ENCODE results near the gene JAML. TPM values are rescaled to one million over a fixed set of nuclear protein-coding genes. Genes with fewer than 3 reads are reported as not detected.

Gene JAML
- total RNA-seq, 1 donor from 2014 or later = 0.09 TPM

GRCh38 chr11:118263695-118264568 lies 39.1 kb upstream of the JAML start, which contains the start of gene MPZL2:
MPZL2 (minus strand) TSS chr11:118264297; CDS start chr11:118264153, 144 bp downstream.
- Mint-ChIP-seq H3K36me3 (no peaks in the 10 kb centered on the region), H3K27ac (no peak within 1 kb of the TSS), H3K9me3 (no peaks in the 10 kb centered on the region), H3K27me3 (ENCODE audit: insufficient read depth, low read depth) (peaks cover 8% of the 10 kb centered on the region), H3K4me1 (peaks cover 23% of the 10 kb centered on the region), H3K4me3 (no peak within 1 kb of the TSS)
- Histone ChIP-seq H3K79me2 (ENCODE audit: low read depth) (no peaks in the 10 kb centered on the region), H3K4me1 (peaks cover 23% of the 10 kb centered on the region), H2AFZ (replicated peaks) (peak within 1 kb of the TSS; percentile 84), H4K20me1 (ENCODE audit: low read depth) (no peaks in the 10 kb centered on the region), H3K27ac (no peak within 1 kb of the TSS), H3F3A (ENCODE audit: low read depth) (peaks cover 19% of the 10 kb centered on the region), H3K9ac (no peak within 1 kb of the TSS), H3K4me2 (peak within 1 kb of the TSS; percentile 72), H3K27me3 (peaks cover 90% of the 10 kb centered on the region), H3K36me3 (no peaks in the 10 kb centered on the region), H3K4me3 (peak within 1 kb of the TSS; percentile 22), H3K9me3 (ENCODE audit: low read depth) (no peaks in the 10 kb centered on the region)
- peak; percentile 55 for TF ChIP-seq EZH2 (IDR thresholded peaks at IDR 0.05)
- no peak for TF ChIP-seq EZH2phosphoT487 (IDR thresholded peaks at IDR 0.05)
- DNase-seq (ENCODE audit: low spot score) = peak; percentile 63

GRCh38 chr11:118263112-118263511 lies 38.3 kb upstream of the JAML start:
- H3K4me3 ChIP-seq = no peak overlapping the region
- peaks cover 82% of the 10 kb centered on the region for H3K27me3 ChIP-seq
- Mint-ChIP-seq H3K27ac (no peak overlapping the region), H3K4me3 (no peak overlapping the region), H3K36me3 (no peaks in the 10 kb centered on the region), H3K4me1 (peaks cover 23% of the 10 kb centered on the region), H3K27me3 (ENCODE audit: insufficient read depth, low read depth) (peaks cover 8% of the 10 kb centered on the region), H3K9me3 (no peaks in the 10 kb centered on the region)
- peaks cover 23% of the 10 kb centered on the region for H3K4me1 ChIP-seq
- H3F3A ChIP-seq (ENCODE audit: low read depth) = peaks cover 19% of the 10 kb centered on the region
- H3K4me2 ChIP-seq = peak overlapping the region; percentile 72
- H3K36me3 ChIP-seq = no peaks in the 10 kb centered on the region
- no peaks in the 10 kb centered on the region for H3K79me2 ChIP-seq (ENCODE audit: low read depth)
- H2AFZ ChIP-seq (replicated peaks) = no peak overlapping the region
- DNase-seq (ENCODE audit: low spot score) = no peak
- TF ChIP-seq EZH2 (IDR thresholded peaks at IDR 0.05) (no peak), CTCF (IDR thresholded peaks at IDR 0.05) (no peak), EZH2phosphoT487 (IDR thresholded peaks at IDR 0.05) (no peak)
- no peak overlapping the region for H3K27ac ChIP-seq
- no peak overlapping the region for H3K9ac ChIP-seq
- H3K9me3 ChIP-seq (ENCODE audit: low read depth) = no peaks in the 10 kb centered on the region
- no peaks in the 10 kb centered on the region for H4K20me1 ChIP-seq (ENCODE audit: low read depth)

GRCh38 chr11:118260353-118260752 lies 35.5 kb upstream of the JAML start:
- Histone ChIP-seq H3F3A (ENCODE audit: low read depth) (peaks cover 17% of the 10 kb centered on the region), H3K4me3 (no peak overlapping the region), H4K20me1 (ENCODE audit: low read depth) (no peaks in the 10 kb centered on the region), H3K27me3 (peaks cover 79% of the 10 kb centered on the region), H3K4me2 (no peak overlapping the region), H3K4me1 (peaks cover 19% of the 10 kb centered on the region), H3K9me3 (ENCODE audit: low read depth) (no peaks in the 10 kb centered on the region), H3K9ac (no peak overlapping the region), H3K79me2 (ENCODE audit: low read depth) (no peaks in the 10 kb centered on the region), H2AFZ (replicated peaks) (no peak overlapping the region), H3K27ac (no peak overlapping the region), H3K36me3 (no peaks in the 10 kb centered on the region)
- H3K27ac Mint-ChIP-seq = no peak overlapping the region
- DNase-seq (ENCODE audit: low spot score) = no peak
- TF ChIP-seq EZH2phosphoT487 (IDR thresholded peaks at IDR 0.05) (no peak), CTCF (IDR thresholded peaks at IDR 0.05) (no peak), EZH2 (IDR thresholded peaks at IDR 0.05) (no peak)
- H3K4me1 Mint-ChIP-seq = peaks cover 17% of the 10 kb centered on the region
- no peaks in the 10 kb centered on the region for H3K9me3 Mint-ChIP-seq
- H3K27me3 Mint-ChIP-seq (ENCODE audit: insufficient read depth, low read depth) = peaks cover 8% of the 10 kb centered on the region
- H3K36me3 Mint-ChIP-seq = no peaks in the 10 kb centered on the region
- H3K4me3 Mint-ChIP-seq = no peak overlapping the region

GRCh38 chr11:118259138-118259537 lies 34.3 kb upstream of the JAML start:
- H4K20me1 ChIP-seq (ENCODE audit: low read depth) = no peaks in the 10 kb centered on the region
- no peak overlapping the region for H3K4me2 ChIP-seq
- H2AFZ ChIP-seq (replicated peaks) = no peak overlapping the region
- peaks cover 5% of the 10 kb centered on the region for H3F3A ChIP-seq (ENCODE audit: low read depth)
- no peak overlapping the region for H3K4me3 ChIP-seq
- no peak overlapping the region for H3K27ac ChIP-seq
- H3K27ac Mint-ChIP-seq = no peak overlapping the region
- peaks cover 7% of the 10 kb centered on the region for H3K4me1 ChIP-seq
- H3K9me3 ChIP-seq (ENCODE audit: low read depth) = no peaks in the 10 kb centered on the region
- no peaks in the 10 kb centered on the region for H3K79me2 ChIP-seq (ENCODE audit: low read depth)
- no peaks in the 10 kb centered on the region for H3K36me3 ChIP-seq
- TF ChIP-seq EZH2phosphoT487 (IDR thresholded peaks at IDR 0.05) = no peak
- no peak for TF ChIP-seq EZH2 (IDR thresholded peaks at IDR 0.05)
- no peak for TF ChIP-seq CTCF (IDR thresholded peaks at IDR 0.05)
- no peaks in the 10 kb centered on the region for H3K9me3 Mint-ChIP-seq
- peaks cover 4% of the 10 kb centered on the region for H3K27me3 Mint-ChIP-seq (ENCODE audit: insufficient read depth, low read depth)
- no peak overlapping the region for H3K9ac ChIP-seq
- DNase-seq (ENCODE audit: low spot score) = no peak
- no peaks in the 10 kb centered on the region for H3K36me3 Mint-ChIP-seq
- peaks cover 5% of the 10 kb centered on the region for H3K4me1 Mint-ChIP-seq
- peaks cover 79% of the 10 kb centered on the region for H3K27me3 ChIP-seq
- H3K4me3 Mint-ChIP-seq = no peak overlapping the region
